ENCODE results near the gene TMEM120A.

DNA sequence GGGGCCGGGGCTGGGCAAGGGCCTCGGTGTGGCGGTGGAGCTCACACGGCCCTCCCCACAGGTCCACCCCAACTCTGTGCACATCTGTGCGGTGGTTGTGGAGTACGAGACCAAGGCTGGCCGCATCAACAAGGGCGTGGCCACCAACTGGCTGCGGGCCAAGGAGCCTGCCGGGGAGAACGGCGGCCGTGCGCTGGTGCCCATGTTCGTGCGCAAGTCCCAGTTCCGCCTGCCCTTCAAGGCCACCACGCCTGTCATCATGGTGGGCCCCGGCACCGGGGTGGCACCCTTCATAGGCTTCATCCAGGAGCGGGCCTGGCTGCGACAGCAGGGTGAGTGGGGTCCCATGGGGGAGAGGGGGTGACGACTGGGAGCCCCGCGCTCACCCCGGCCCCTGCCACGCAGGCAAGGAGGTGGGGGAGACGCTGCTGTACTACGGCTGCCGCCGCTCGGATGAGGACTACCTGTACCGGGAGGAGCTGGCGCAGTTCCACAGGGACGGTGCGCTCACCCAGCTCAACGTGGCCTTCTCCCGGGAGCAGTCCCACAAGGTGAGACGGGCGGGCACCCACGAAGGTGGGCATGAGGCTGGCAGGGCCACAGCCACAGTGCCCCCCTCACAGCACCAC, 8.8 kb downstream of the TMEM120A start:
- TF ChIP-seq POLR2A (IDR thresholded peaks at IDR 0.05): no peak
- TF ChIP-seq, protein P1, sequence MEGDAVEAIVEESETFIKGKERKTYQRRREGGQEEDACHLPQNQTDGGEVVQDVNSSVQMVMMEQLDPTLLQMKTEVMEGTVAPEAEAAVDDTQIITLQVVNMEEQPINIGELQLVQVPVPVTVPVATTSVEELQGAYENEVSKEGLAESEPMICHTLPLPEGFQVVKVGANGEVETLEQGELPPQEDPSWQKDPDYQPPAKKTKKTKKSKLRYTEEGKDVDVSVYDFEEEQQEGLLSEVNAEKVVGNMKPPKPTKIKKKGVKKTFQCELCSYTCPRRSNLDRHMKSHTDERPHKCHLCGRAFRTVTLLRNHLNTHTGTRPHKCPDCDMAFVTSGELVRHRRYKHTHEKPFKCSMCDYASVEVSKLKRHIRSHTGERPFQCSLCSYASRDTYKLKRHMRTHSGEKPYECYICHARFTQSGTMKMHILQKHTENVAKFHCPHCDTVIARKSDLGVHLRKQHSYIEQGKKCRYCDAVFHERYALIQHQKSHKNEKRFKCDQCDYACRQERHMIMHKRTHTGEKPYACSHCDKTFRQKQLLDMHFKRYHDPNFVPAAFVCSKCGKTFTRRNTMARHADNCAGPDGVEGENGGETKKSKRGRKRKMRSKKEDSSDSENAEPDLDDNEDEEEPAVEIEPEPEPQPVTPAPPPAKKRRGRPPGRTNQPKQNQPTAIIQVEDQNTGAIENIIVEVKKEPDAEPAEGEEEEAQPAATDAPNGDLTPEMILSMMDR (IDR thresholded peaks at IDR 0.05): no peak

Data from body of pancreas (tissue), 4 donors.